Nephron (organoid): ENCODE results near the gene GEMIN2.
"Not testable (repeated sequence)": the region's sequence is repeated elsewhere in the genome, so short reads cannot be mapped to it uniquely, and the experiment has no call there.

Source experiments
- H3K27ac Mint-ChIP-seq, 3 experiments: 2 replicates each; pipeline ENCODE4 v1.8.0; 2020; ENCODE audit warnings: mixed read lengths in 3 of 3, mild to moderate bottlenecking in 2 of 3, moderate library complexity in 1 of 3
- H3K27me3 Mint-ChIP-seq: 2 replicates; pipeline ENCODE4 v1.8.0; 2021; ENCODE audit warnings: low read depth, mild to moderate bottlenecking, moderate library complexity, mixed read lengths
- H3K36me3 Mint-ChIP-seq: 2 replicates; pipeline ENCODE4 v1.8.0; 2020; ENCODE audit warnings: low read depth, mixed read lengths
- H3K4me1 Mint-ChIP-seq: 2 replicates; pipeline ENCODE4 v1.8.0; 2020; ENCODE audit warnings: mixed read lengths
- H3K4me3 Mint-ChIP-seq, 3 experiments: 2 replicates each; pipeline ENCODE4 v1.8.0; 2020; ENCODE audit warnings: mild to moderate bottlenecking in 3 of 3, mixed read lengths in 3 of 3, moderate library complexity in 2 of 3
- H3K9me3 Mint-ChIP-seq: 2 replicates; pipeline ENCODE4 v1.8.0; 2020; ENCODE audit warnings: mixed read lengths
- CTCF ChIP-seq, 3 experiments: fragments of 200-600 bp; sonication (generic); IDR thresholded peaks; one replicate each; pipeline ENCODE4 v1.5.0; 2021; ENCODE audit warnings: antibody characterized with exemption in 3 of 3; ENCODE audit not compliant: unreplicated experiment in 3 of 3

Gene GEMIN2

GRCh38 chr14:39085933-39086332 is 28.2 kb upstream of the GEMIN2 start:
- TF ChIP-seq CTCF (IDR thresholded peaks at IDR 0.05; ENCODE audit: unreplicated experiment in 3 of 3), result no peak
- H3K27ac Mint-ChIP-seq, result no peak overlapping the region
- H3K4me3 Mint-ChIP-seq, result no peak overlapping the region
- peaks cover 71% of the 10 kb centered on the region for H3K36me3 Mint-ChIP-seq
- no peaks in the 10 kb centered on the region for H3K27me3 Mint-ChIP-seq
- H3K4me1 Mint-ChIP-seq, result no peaks in the 10 kb centered on the region
- H3K9me3 Mint-ChIP-seq, result no peaks in the 10 kb centered on the region

GRCh38 chr14:39087493-39087892 is 26.6 kb upstream of the GEMIN2 start:
- Mint-ChIP-seq H3K27ac (no peak overlapping the region), H3K4me3 (no peak overlapping the region), H3K27me3 (no peaks in the 10 kb centered on the region), H3K36me3 (peaks cover 72% of the 10 kb centered on the region), H3K4me1 (no peaks in the 10 kb centered on the region), H3K9me3 (no peaks in the 10 kb centered on the region)
- no peak for TF ChIP-seq CTCF (IDR thresholded peaks at IDR 0.05; ENCODE audit: unreplicated experiment in 3 of 3)

GRCh38 chr14:39090548-39091111 is 23.5 kb upstream of the GEMIN2 start:
- H3K27ac Mint-ChIP-seq, result no peak overlapping the region
- H3K4me1 Mint-ChIP-seq, result no peaks in the 10 kb centered on the region
- no peak overlapping the region for H3K4me3 Mint-ChIP-seq
- H3K27me3 Mint-ChIP-seq, result no peaks in the 10 kb centered on the region
- no peak for TF ChIP-seq CTCF (IDR thresholded peaks at IDR 0.05; ENCODE audit: unreplicated experiment in 3 of 3)
- no peaks in the 10 kb centered on the region for H3K9me3 Mint-ChIP-seq
- H3K36me3 Mint-ChIP-seq, result peaks cover 58% of the 10 kb centered on the region

GRCh38 chr14:39091716-39092115 is 22.4 kb upstream of the GEMIN2 start:
- Mint-ChIP-seq H3K4me3 (no peak overlapping the region), H3K9me3 (no peaks in the 10 kb centered on the region), H3K4me1 (no peaks in the 10 kb centered on the region), H3K27ac (no peak overlapping the region), H3K36me3 (peaks cover 50% of the 10 kb centered on the region), H3K27me3 (no peaks in the 10 kb centered on the region)
- no peak for TF ChIP-seq CTCF (IDR thresholded peaks at IDR 0.05; ENCODE audit: unreplicated experiment in 3 of 3)

GRCh38 chr14:39094515-39094914 is 19.6 kb upstream of the GEMIN2 start:
- H3K27me3 Mint-ChIP-seq, result no peaks in the 10 kb centered on the region
- peaks cover 41% of the 10 kb centered on the region for H3K36me3 Mint-ChIP-seq
- no peaks in the 10 kb centered on the region for H3K9me3 Mint-ChIP-seq
- H3K4me1 Mint-ChIP-seq, result peaks cover 11% of the 10 kb centered on the region
- TF ChIP-seq CTCF (IDR thresholded peaks at IDR 0.05; ENCODE audit: unreplicated experiment in 3 of 3), result no peak
- H3K4me3 Mint-ChIP-seq, result no peak overlapping the region
- H3K27ac Mint-ChIP-seq, result no peak overlapping the region

- peaks cover 23% of the 10 kb centered on the region for H3K36me3 Mint-ChIP-seq
- H3K4me1 Mint-ChIP-seq, result peaks cover 26% of the 10 kb centered on the region
- H3K4me3 Mint-ChIP-seq, result peak overlapping the region in 1 of 3 experiments; percentile 3
- TF ChIP-seq CTCF (IDR thresholded peaks at IDR 0.05; ENCODE audit: unreplicated experiment in 3 of 3), result no peak
- H3K27me3 Mint-ChIP-seq, result no peaks in the 10 kb centered on the region
- peak overlapping the region; percentile 19 to 72 (median 65) for H3K27ac Mint-ChIP-seq
- H3K9me3 Mint-ChIP-seq, result no peaks in the 10 kb centered on the region
These were observed 17.0 kb upstream of the GEMIN2 start for GRCh38 chr14:39097159-39097558.

- not testable (repeated sequence) for H3K4me3 Mint-ChIP-seq, H3K9me3 Mint-ChIP-seq, H3K27ac Mint-ChIP-seq, H3K27me3 Mint-ChIP-seq
- peaks cover 21% of the 10 kb centered on the region for H3K36me3 Mint-ChIP-seq
- peaks cover 38% of the 10 kb centered on the region for H3K4me1 Mint-ChIP-seq
These were observed 14.9 kb upstream of the GEMIN2 start for GRCh38 chr14:39099215-39099614.
